ENCODE measurements around the gene PHF12.

The PHF12 gene

DNA sequence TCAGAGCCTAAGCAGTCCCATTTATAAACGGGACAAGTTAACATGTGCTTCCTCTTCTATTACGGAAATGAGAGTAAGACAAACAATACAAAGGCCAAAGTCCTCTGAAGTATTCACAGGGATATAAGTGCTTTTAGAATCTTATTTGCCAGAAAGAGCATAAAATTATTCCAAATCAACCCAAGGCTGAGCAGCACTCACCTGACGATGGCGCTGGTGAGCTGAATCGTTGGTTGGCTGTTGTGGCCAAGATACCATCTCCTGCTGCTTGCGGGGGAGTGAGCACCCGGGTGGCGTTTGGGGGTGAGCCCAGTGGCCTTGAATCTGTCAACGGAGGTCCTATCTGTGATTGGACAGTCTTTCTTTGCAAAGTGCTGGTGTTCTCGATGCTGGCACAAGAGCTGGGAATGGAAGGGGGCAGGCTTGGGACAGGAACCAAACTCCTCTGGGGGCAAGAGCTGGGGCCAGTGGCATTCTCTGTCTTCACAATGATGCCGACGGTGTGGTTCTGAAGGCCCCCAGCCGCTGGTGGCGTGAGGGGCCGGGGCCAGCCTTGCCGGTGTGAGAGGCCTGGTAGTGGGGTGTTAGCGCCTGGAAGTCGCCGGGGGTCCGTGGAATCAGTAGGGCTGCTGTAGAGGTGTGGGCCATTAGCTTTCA is 38.9 kb downstream of the PHF12 start:
- Histone ChIP-seq H3K4me3 (no peak overlapping the region), H3K27ac (no peak overlapping the region)
- DNase-seq (ENCODE audit: low spot score): no peak
- no peak for TF ChIP-seq CTCF (IDR thresholded peaks at IDR 0.05)

GRCh38 chr17:28911411-28912045 is 39.8 kb downstream of the PHF12 start:
- H3K27ac ChIP-seq: no peak overlapping the region

GRCh38 chr17:28910534-28910933 is 40.8 kb downstream of the PHF12 start:
- DNase-seq (ENCODE audit: low spot score): no peak
- Histone ChIP-seq H3K4me3 (no peak overlapping the region), H3K27ac (no peak overlapping the region)
- no peak for TF ChIP-seq CTCF (IDR thresholded peaks at IDR 0.05)

More at GRCh38 chr17:28911411-28912045, 39.8 kb downstream of the PHF12 start:
- no peak overlapping the region for H3K4me3 ChIP-seq
- DNase-seq (ENCODE audit: low spot score): no peak
- no peak for TF ChIP-seq CTCF (IDR thresholded peaks at IDR 0.05)

DNA sequence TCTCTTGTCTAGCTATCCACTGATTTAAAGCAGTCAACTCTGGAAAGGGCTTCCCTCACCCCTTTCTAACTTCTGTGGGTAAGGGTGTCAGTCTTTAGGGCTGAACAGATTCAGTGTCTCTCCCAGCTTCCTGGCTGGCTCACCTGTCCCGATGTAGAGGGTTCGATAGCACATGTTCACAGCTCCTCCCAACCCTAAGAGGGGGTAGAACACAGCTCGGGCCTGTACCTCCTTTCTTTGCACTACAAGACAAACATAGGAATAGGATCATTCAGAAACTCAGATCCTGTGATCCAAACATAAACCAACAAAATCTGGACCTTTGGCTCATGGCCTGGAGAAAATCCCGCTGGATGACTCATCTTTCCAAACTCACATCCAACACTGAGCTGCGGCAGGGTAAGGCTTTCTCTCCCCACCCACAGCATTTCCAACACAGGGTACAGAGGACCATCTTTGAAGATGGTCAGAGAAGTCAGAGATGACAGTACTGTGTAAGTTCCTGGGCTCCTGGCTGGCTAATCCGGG is 42.6 kb downstream of the PHF12 start:
- TF ChIP-seq CTCF (IDR thresholded peaks at IDR 0.05): no peak
- peak overlapping the region; percentile 66 to 84 for H3K27ac ChIP-seq
- no peak for DNase-seq (ENCODE audit: low spot score)
- no peak overlapping the region for H3K4me3 ChIP-seq

GRCh38 chr17:28907709-28908475 is 43.4 kb downstream of the PHF12 start:
- Histone ChIP-seq H3K27ac (peak overlapping the region; percentile 66 to 84), H3K4me3 (no peak overlapping the region)
- no peak for TF ChIP-seq CTCF (IDR thresholded peaks at IDR 0.05)
- no peak for DNase-seq (ENCODE audit: low spot score)

GRCh38 chr17:28906706-28907438 is 44.4 kb downstream of the PHF12 start:
- no peak for TF ChIP-seq CTCF (IDR thresholded peaks at IDR 0.05)
- peak overlapping the region in 1 of 2 donors; percentile 66 for H3K27ac ChIP-seq
- H3K4me3 ChIP-seq: no peak overlapping the region
- DNase-seq (ENCODE audit: low spot score): no peak

Measured in coronary artery (tissue), 2 donors.